Rectal smooth muscle tissue (tissue), 1 donor: ENCODE results near the gene ARMC7.
A peak's percentile ranks its signal among the peaks of the same experiment; 100 is the strongest.
"Not testable (repeated sequence)": the region's sequence is repeated elsewhere in the genome, so short reads cannot be mapped to it uniquely, and the experiment has no call there.

Source experiments
- H3K27ac ChIP-seq: one replicate; pipeline ENCODE4 v1.7.0; 2013; ENCODE audit warnings: low read depth, low read length, inconsistent platforms
- H3K27me3 ChIP-seq: one replicate; pipeline ENCODE4 v1.7.0; 2013; ENCODE audit warnings: low read length; ENCODE audit not compliant: control insufficient read depth, insufficient read depth
- H3K36me3 ChIP-seq: one replicate; pipeline ENCODE4 v1.7.0; 2013; ENCODE audit warnings: low read length; ENCODE audit not compliant: control insufficient read depth, insufficient read depth
- H3K4me1 ChIP-seq: one replicate; pipeline ENCODE4 v1.7.0; 2013; ENCODE audit warnings: low read length; ENCODE audit not compliant: control insufficient read depth, insufficient read depth
- H3K4me3 ChIP-seq: one replicate; pipeline ENCODE4 v1.7.0; 2013; ENCODE audit warnings: low read length
- H3K9ac ChIP-seq: one replicate; pipeline ENCODE4 v1.7.0; 2013; ENCODE audit warnings: low read length

The ARMC7 gene

DNA sequence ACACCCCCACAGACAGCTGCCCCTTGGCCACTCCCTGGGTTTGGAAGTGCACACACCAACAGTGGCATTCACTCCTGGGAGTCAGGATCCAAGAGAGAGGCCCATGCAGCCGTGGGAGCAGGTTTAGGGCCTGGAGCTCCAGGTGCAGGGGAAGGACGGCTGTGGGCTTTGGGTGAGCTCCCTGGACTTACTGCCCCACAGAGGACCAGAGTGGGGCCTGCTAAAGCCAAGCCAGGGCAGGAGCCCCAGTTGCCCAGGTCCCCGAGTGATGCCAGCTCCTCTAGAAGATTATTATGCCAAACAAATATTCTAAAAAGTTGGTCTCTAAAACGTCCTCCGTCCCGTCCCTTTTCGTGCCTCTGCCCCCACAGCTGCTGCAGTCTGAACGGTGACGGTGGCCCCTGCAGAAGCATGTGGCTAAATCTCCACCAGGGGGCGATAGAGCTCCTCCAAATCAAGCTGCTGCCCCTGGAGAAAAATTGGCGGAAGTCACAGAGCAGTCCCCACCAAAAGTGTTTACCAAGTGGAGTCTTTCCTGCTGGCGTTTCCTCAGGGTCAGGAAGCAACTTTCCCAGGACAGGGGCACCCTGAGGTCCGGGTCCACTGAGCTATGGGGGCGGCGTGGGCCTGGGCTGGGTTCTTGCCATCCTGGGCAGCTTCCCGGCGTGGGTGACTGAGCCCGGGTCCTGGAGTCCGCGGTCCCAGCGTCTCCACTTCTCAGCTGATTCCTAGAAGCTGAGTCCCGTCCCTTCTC, 4.2 kb downstream of the ARMC7 start:
- H3K4me3 ChIP-seq, result peak overlapping the region; percentile 75
- no peaks in the 10 kb centered on the region for H3K27me3 ChIP-seq
- peak overlapping the region; percentile 1 for H3K9ac ChIP-seq
- H3K36me3 ChIP-seq, result no peaks in the 10 kb centered on the region
- peak overlapping the region; percentile 28 for H3K27ac ChIP-seq
- H3K4me1 ChIP-seq, result no peaks in the 10 kb centered on the region

DNA sequence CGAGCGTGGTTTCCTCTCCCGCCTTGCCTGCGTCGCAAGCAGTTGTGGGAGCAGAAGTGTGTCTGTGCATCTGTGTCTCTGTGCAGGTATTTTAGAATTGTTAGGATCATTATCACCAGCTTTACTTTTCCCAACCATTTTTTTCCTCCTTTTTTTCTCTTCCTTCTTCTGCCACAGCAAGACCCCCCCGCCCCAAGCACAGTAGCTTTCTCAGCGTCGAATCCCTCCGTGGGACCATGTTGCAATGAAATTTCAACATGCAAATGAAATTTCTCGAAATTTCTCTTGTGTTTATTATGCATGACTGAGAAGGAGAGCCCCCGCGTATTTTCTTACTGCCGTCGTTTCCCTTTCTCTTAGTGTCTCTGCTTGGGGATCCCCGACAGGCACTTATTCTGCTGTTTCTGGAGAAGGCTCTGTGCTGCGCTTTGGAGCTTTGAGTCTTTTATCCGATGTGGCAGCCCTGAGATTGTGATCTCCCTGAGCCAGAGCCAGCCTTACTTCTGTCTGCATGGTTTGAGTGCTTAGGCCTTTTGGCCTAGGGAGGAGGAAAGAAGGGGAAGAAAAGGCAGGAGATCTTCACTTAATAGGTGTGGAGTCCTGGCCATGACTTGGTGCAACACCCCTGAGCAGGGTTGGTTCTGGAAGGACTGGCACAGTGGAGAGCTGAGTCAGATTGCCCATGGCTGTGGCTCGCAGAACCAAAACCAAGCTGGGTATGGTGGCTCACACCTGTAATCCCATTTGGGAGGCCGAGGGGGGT, 5.0 kb downstream of the ARMC7 start:
- Histone ChIP-seq H3K4me1 (no peaks in the 10 kb centered on the region), H3K9ac (peak overlapping the region; percentile 1), H3K36me3 (peaks cover 2% of the 10 kb centered on the region), H3K4me3 (peak overlapping the region; percentile 75), H3K27ac (peak overlapping the region; percentile 28), H3K27me3 (no peaks in the 10 kb centered on the region)

DNA sequence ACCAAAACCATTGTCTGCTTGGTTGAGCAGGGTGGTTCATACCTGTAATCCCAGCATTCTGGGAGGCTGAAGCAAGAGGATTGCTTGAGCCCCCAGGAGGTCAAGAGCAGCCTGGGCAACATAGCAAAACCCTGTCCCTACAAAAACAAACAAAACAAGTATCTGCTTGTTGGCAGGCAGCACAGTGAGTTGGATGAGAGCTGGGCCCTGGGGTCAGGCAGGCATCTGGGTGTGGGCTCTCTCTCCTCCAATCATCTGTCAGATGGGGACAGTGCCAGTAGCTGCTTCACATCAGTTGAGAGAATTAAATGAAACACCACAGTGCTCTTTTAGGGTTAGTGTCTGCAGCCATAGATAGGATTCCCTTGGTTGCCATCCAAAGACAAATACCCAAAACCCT, 5.8 kb downstream of the ARMC7 start:
- Histone ChIP-seq H3K27ac (no peak overlapping the region), H3K4me1 (no peaks in the 10 kb centered on the region)

DNA sequence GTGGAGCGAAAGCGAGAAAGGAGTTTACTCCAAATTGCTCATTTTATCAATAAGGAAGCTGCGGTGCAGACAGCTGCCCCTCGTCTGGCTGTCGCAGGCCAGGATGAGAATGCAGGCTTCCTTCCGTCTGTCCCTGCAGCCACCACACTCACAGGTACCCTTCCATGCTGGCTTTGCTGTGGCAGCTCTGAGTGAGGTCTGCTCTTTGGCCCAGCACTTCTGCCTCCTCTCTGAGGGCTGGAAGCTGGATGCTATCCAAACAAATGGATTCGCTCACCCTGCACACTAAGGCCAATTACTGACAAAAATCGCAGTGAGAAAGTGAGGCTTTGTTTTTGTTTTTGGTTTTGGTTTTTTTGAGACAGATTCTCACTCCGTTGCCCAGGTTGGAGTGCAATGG, 7.0 kb downstream of the ARMC7 start:
- no peaks in the 10 kb centered on the region for H3K4me1 ChIP-seq
- peak overlapping the region; percentile 27 for H3K4me3 ChIP-seq
- H3K27me3 ChIP-seq, result no peaks in the 10 kb centered on the region
- no peak overlapping the region for H3K9ac ChIP-seq
- peaks cover 2% of the 10 kb centered on the region for H3K36me3 ChIP-seq
- no peak overlapping the region for H3K27ac ChIP-seq

More for the DNA sequence above, 5.8 kb downstream of the ARMC7 start:
- Histone ChIP-seq H3K36me3 (peaks cover 2% of the 10 kb centered on the region), H3K4me3 (no peak overlapping the region), H3K9ac (no peak overlapping the region), H3K27me3 (no peaks in the 10 kb centered on the region)

DNA sequence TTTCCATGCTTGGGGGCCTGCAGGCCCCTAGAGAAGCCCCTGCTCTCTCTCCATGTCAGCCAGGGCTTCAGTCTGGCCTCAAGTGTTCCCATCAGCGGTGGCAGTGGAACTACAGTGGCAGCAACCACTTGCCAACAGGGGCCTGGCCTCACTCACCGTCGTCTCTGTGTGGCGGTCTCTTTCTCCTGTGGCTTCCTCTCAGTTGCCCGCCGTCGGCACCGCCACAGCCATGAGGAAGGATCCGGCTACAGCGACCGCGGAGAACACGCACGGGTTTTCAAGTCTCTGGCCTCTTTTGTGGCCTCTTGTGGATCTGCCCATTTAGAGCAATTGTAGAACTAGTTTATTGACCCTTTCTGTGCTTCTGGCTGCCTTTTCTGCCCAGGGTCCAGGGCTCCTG, 8.5 kb downstream of the ARMC7 start:
- H3K27ac ChIP-seq, result no peak overlapping the region
- H3K4me1 ChIP-seq, result no peaks in the 10 kb centered on the region
- no peak overlapping the region for H3K9ac ChIP-seq
- peaks cover 2% of the 10 kb centered on the region for H3K36me3 ChIP-seq
- H3K27me3 ChIP-seq, result no peaks in the 10 kb centered on the region
- H3K4me3 ChIP-seq, result no peak overlapping the region

DNA sequence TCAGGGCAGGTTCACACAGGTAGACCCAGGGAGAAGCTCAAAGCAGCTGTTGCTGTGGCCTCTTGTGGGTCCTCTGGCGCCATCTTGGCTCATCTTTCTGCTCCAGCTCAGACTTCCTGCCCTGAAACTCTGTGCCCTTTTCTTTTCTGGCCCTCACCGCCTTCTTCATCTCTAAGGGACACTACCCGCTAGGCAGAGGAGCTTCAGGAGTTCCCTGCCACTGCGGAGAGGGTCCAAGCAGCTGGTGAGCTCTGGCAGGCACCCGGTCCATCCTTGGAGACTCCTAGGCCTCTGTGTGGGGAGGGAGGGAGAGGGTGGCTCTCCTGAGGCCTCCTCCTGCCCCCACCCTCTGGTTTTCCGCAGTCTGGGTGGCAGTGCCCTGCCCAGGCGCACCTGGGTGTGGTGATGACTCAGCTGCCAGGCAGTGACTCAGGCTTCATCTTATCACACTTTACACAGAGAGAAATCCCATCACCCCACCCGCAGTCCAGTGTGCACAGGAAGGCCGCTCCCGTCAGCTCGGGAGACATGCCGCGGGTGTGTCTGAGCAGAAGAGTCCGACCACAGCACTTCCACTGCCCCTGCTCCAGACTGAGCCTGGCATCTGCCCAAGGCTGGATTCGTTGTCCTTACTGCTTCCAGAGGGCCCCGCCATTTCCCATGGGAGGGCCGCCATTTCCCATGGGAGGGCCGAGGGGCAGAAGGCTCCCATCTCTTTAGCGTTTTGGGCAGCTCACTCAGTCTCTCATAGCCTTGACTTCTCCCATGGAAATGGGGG, 14.5 kb downstream of the ARMC7 start:
- no peak overlapping the region for H3K9ac ChIP-seq
- peaks cover 5% of the 10 kb centered on the region for H3K36me3 ChIP-seq
- no peak overlapping the region for H3K4me3 ChIP-seq
- no peak overlapping the region for H3K27ac ChIP-seq
- H3K27me3 ChIP-seq, result no peaks in the 10 kb centered on the region
- no peaks in the 10 kb centered on the region for H3K4me1 ChIP-seq

DNA sequence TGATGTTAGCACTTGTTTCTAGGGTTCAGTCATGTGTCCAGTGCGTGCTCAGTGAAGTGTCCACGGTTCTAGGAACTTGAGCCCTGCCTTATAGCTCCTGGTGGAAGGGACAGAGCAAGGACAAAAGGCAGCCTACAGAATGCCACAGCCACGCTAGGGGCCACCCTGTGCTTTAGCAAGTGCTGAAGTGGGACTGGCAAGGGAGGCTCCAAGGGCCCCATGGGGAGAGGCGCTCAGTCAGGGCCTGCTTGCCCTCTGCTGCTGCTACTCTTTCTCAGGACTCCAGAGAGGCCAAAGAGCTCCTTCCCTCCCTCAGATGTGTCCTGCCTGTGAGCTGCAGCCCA, 15.0 kb downstream of the ARMC7 start:
- Histone ChIP-seq H3K4me3 (no peak overlapping the region), H3K9ac (no peak overlapping the region), H3K27me3 (no peaks in the 10 kb centered on the region), H3K27ac (no peak overlapping the region), H3K4me1 (no peaks in the 10 kb centered on the region), H3K36me3 (peaks cover 7% of the 10 kb centered on the region)

DNA sequence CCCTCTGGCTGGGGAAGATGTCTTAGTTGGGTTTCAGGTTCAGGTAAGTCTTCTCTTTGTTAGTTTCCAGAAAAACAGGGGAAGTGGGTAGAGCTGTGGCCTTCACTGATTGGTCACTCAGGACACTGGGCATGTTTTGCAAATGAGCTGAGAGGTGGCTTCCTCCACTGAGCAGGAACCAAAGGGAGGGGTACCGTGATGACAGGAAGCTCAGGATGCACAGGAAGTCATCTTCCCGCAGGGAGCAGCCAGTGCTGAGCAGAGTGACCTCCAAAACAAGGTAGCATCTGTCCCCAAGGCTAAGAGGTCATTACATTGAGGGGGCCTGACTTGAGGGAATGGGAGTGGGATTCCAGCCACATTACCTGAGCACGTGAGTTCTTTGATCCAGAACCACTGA, 16.2 kb downstream of the ARMC7 start:
- Histone ChIP-seq H3K4me3 (no peak overlapping the region), H3K4me1 (no peaks in the 10 kb centered on the region), H3K27ac (no peak overlapping the region), H3K9ac (no peak overlapping the region), H3K36me3 (peaks cover 8% of the 10 kb centered on the region), H3K27me3 (no peaks in the 10 kb centered on the region)

DNA sequence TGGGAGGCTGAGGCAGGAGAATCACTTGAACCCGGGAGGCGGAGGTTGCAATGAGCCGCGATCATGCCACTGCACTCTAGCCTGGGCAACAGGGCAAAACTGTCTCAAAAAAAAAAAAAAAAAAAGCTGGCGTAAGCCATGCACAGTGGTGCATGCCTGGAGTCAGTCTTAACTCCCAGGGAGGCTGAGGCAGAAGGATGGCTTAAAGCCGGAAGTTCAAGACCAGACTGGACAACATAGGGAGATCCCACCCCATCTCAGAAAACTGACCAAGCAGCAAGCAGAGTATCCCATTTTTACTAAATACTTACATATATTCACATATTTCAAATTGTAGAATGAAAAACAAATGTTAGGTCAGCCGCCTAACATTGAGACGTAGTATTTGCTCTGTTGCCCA, 17.2 kb downstream of the ARMC7 start:
- no peaks in the 10 kb centered on the region for H3K4me1 ChIP-seq
- no peak overlapping the region for H3K27ac ChIP-seq
- H3K36me3 ChIP-seq, result peaks cover 8% of the 10 kb centered on the region
- H3K4me3 ChIP-seq, result no peak overlapping the region
- no peaks in the 10 kb centered on the region for H3K27me3 ChIP-seq
- no peak overlapping the region for H3K9ac ChIP-seq

DNA sequence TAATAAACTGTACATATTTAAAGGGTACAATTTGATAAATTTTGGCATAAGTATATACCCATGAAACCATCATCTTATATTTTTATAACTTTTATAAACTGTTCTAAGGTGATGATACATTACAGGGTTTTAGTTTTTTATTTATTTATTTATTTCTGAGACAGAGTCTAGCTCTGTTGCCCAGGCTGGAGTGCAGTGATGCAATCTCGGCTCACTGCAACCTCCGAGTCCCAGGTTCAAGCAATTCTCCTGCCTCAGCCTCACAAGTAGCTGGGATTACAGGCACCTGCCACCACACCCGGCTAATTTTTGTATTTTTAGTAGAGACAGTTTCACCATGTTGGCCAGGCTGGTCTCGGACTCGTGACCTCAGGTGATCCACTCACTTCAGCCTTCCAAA, 18.2 kb downstream of the ARMC7 start:
- not testable (repeated sequence) for H3K36me3 ChIP-seq, H3K27me3 ChIP-seq, H3K4me1 ChIP-seq, H3K9ac ChIP-seq, H3K27ac ChIP-seq, H3K4me3 ChIP-seq

DNA sequence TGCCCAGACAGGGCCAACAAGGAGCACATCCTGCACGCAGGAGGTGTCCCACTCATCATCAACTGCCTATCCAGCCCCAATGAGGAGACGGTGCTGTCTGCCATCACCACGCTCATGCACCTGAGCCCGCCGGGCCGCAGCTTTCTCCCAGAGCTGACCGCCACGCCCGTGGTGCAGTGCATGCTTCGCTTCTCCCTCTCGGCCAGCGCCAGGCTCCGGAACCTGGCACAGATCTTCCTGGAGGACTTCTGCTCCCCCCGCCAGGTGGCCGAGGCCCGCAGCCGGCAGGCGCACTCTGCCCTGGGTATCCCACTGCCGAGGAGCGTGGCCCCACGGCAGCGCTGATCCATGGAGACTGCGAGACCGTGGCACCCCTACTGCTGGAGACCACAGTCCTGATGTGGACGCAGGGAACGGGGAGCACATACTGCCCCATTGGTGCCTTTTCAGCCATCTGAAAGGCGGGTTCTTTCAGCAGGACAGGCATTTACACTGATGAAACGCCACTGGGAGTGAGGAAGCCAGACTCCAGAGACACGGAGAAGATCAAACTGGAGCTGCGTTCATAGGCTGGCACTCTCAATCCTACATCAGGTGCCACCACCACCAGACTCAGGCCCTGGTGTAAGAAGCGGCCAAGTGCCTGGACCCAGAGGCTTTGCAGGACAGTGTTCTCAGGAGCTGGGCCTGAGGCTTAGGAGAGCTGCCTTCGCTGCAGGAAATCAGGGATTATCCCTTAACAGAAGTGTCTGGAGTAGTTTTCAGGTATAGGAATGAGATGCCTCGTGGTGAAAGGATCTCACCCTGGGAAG, 19.1 kb downstream of the ARMC7 start:
- Histone ChIP-seq H3K4me3 (no peak overlapping the region), H3K9ac (no peak overlapping the region), H3K4me1 (no peaks in the 10 kb centered on the region), H3K36me3 (peaks cover 8% of the 10 kb centered on the region), H3K27me3 (no peaks in the 10 kb centered on the region), H3K27ac (no peak overlapping the region)

DNA sequence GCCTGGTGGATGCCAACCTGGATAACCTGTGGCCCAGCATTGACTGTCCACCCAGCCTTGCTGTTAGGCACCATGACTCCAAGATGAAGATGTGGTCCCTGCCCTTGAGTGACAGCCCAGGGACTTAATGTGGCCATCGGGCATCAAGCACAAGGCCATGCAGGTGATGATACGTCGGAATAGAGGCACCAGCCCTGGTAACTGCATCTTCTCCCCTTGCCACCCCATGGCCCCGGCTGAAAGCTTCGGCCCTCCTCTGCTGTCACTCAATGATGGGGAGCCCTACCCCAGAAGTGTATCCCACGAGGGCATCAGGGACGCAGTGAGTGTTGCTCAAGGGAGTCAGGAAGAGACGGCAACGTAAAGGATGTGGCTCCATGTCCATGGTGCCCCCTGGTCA, 19.8 kb downstream of the ARMC7 start:
- Histone ChIP-seq H3K27me3 (no peaks in the 10 kb centered on the region), H3K9ac (no peak overlapping the region), H3K27ac (no peak overlapping the region), H3K36me3 (peaks cover 8% of the 10 kb centered on the region), H3K4me1 (no peaks in the 10 kb centered on the region), H3K4me3 (no peak overlapping the region)
